Measurements from ENCODE around the gene GARIN3.

DNA sequence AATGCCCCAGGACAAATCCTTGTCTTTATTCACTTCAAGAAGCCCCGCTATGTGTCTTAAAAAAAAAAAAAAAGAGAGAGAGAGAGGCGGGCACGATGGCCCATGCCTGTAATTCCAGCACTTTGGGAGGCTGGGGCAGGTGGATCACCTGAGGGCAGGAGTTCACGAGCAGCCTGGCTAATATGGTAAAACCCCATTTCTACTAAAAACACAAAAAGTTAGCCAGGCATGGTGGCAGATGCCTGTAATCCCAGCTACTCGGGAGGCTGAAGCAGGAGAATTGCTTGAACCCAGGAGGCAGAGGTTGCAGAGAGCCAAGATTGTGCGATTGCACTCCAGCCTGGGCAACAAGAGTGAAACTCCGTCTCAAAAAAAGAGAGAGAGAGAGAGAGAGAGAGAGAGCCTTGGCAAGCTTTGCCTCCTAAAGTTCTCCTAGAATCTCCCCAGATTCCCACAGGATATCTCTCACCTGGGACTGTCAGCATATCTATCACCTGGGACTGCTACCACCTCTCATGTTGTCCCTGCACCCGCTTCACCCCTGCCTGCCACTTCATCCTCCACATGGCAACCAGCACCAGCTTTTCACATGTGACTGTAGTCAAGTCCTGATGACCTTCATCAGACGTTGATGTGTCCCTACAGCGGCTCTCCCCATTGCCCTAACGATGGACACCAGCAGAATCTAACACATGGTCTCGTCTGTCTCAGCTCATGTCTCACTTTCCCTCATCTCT is 20.4 kb upstream of the GARIN3 start:
- TF ChIP-seq CTCF (IDR thresholded peaks at IDR 0.05) (no peak), POLR2A (IDR thresholded peaks at IDR 0.05) (no peak)
